Endodermal cell (in vitro differentiated cells): ENCODE measurements around the gene RNF144A. TPM values are rescaled to one million over a fixed set of nuclear protein-coding genes. Genes with fewer than 3 reads are reported as not detected.

Experiments
- DNase-seq: peaks from one replicate; pipeline ENCODE4 v3.0.0-alpha.2; 2017
- H3K27ac ChIP-seq: 2 replicates; pipeline ENCODE4 v1.5.1; 2013; ENCODE audit warnings: mild to moderate bottlenecking, low read depth, low read length, moderate library complexity
- H3K27me3 ChIP-seq: 2 replicates; pipeline ENCODE4 v1.6.1; 2013; ENCODE audit warnings: mild to moderate bottlenecking, low read length, moderate library complexity; ENCODE audit not compliant: insufficient read depth, control insufficient read depth, poor library complexity, severe bottlenecking
- H3K36me3 ChIP-seq: 2 replicates; pipeline ENCODE4 v1.7.0; 2013; ENCODE audit warnings: mild to moderate bottlenecking, low read length, moderate library complexity; ENCODE audit not compliant: control insufficient read depth, insufficient read depth
- H3K4me1 ChIP-seq: one replicate; pipeline ENCODE4 v1.7.0; 2013; ENCODE audit warnings: low read length; ENCODE audit not compliant: control insufficient read depth, insufficient read depth
- H3K4me3 ChIP-seq: 2 replicates; pipeline ENCODE4 v1.5.1; 2013; ENCODE audit warnings: mild to moderate bottlenecking, low read length, moderate library complexity
- H3K9ac ChIP-seq: 2 replicates; pipeline ENCODE4 v1.6.1; 2013; ENCODE audit warnings: mild to moderate bottlenecking, low read length, moderate library complexity; ENCODE audit not compliant: poor library complexity, severe bottlenecking; ENCODE audit errors: extremely low read depth
- H3K9me3 ChIP-seq: 2 replicates; pipeline ENCODE4 v1.6.1; 2013; ENCODE audit warnings: mild to moderate bottlenecking, low read length, moderate library complexity; ENCODE audit not compliant: control insufficient read depth
- H3K27ac Mint-ChIP-seq: 2 replicates; pipeline ENCODE4 v1.8.0; 2020; ENCODE audit warnings: mixed read lengths
- H3K27me3 Mint-ChIP-seq: 2 replicates; pipeline ENCODE4 v1.8.0; 2021; ENCODE audit warnings: mild to moderate bottlenecking, mixed read lengths; ENCODE audit not compliant: insufficient read depth
- H3K36me3 Mint-ChIP-seq: 2 replicates; pipeline ENCODE4 v1.8.0; 2020; ENCODE audit warnings: low read depth, mixed read lengths
- H3K4me1 Mint-ChIP-seq: 2 replicates; pipeline ENCODE4 v1.8.0; 2020; ENCODE audit warnings: mixed read lengths
- H3K4me3 Mint-ChIP-seq: 2 replicates; pipeline ENCODE4 v1.8.0; 2020; ENCODE audit warnings: mild to moderate bottlenecking, moderate library complexity, mixed read lengths
- H3K9me3 Mint-ChIP-seq: 2 replicates; pipeline ENCODE4 v1.8.0; 2020; ENCODE audit warnings: mild to moderate bottlenecking, mixed read lengths
- CTCF ChIP-seq: fragments of 200-600 bp; sonication (generic); conservative IDR thresholded peaks from 2 replicates; pipeline ENCODE4 v1.5.0; 2021; ENCODE audit warnings: antibody characterized with exemption, mild to moderate bottlenecking
- WGBS, 2 experiments: methylation state at CpG; one replicate each; pipeline versions ENCODE4 v1.1.5 to v1.1.7; 2013; ENCODE audit warnings: missing lambda C conversion rate in 2 of 2, mixed read lengths in 1 of 2; ENCODE audit not compliant: insufficient coverage in 1 of 2, insufficient read length in 1 of 2; 5-methylcytosine and 5-hydroxymethylcytosine counted together
- total RNA-seq, 2 donors: library from RNA; stranded (reverse); fragmentation: NEBNext Ultra II Directional in 1 of 2; extraction: Animal tissue kit (Norgen Biotek cat#: 25700) in 1 of 2; gene quantifications; 2 replicates in 1 of 2; 3 replicates in 1 of 2; pipeline ENCODE4 v1.2.1, GENCODE V29; 2021

The RNF144A gene
- total RNA-seq, 2 donors from 2014 or later, result 12.4 to 26.0 TPM

GRCh38 chr2:7030810-7031209 lies 113.6 kb downstream of the RNF144A start:
- H3K27me3 ChIP-seq, result no peaks in the 10 kb centered on the region
- no peak overlapping the region for H3K27ac Mint-ChIP-seq
- H3K4me3 ChIP-seq, result no peak overlapping the region
- no peaks in the 10 kb centered on the region for H3K9me3 ChIP-seq
- no peak overlapping the region for H3K27ac ChIP-seq
- no peaks in the 10 kb centered on the region for H3K9me3 Mint-ChIP-seq
- H3K36me3 Mint-ChIP-seq, result peaks cover 23% of the 10 kb centered on the region
- TF ChIP-seq CTCF, result no peak
- H3K27me3 Mint-ChIP-seq, result no peaks in the 10 kb centered on the region
- peaks cover 4% of the 10 kb centered on the region for H3K36me3 ChIP-seq
- no peak overlapping the region for H3K4me3 Mint-ChIP-seq
- no peaks in the 10 kb centered on the region for H3K4me1 ChIP-seq
- no peak overlapping the region for H3K9ac ChIP-seq
- WGBS, 2 experiments, result 92% methylated on average over 11 of the region's 11 CpGs; no CpG with 5 or more reads in 1 of the 2 experiments
- DNase-seq, result no peak
- no peaks in the 10 kb centered on the region for H3K4me1 Mint-ChIP-seq

- H3K27ac Mint-ChIP-seq, result no peak overlapping the region
- DNase-seq, result no peak
- no peaks in the 10 kb centered on the region for H3K27me3 Mint-ChIP-seq
- Histone ChIP-seq H3K4me1 (no peaks in the 10 kb centered on the region), H3K9me3 (no peaks in the 10 kb centered on the region), H3K4me3 (no peak overlapping the region), H3K27me3 (no peaks in the 10 kb centered on the region), H3K27ac (no peak overlapping the region), H3K36me3 (peaks cover 2% of the 10 kb centered on the region), H3K9ac (no peak overlapping the region)
- no peak overlapping the region for H3K4me3 Mint-ChIP-seq
- H3K36me3 Mint-ChIP-seq, result peaks cover 23% of the 10 kb centered on the region
- WGBS, 2 experiments, result 90 to 91% methylated on average over 16 to 22 of the region's 25 CpGs
- TF ChIP-seq CTCF, result no peak
- no peaks in the 10 kb centered on the region for H3K9me3 Mint-ChIP-seq
- H3K4me1 Mint-ChIP-seq, result no peaks in the 10 kb centered on the region
Measured at GRCh38 chr2:7031547-7032245, 114.5 kb downstream of the RNF144A start.

GRCh38 chr2:7032371-7032770 lies 115.2 kb downstream of the RNF144A start:
- Histone ChIP-seq H3K9ac (no peak overlapping the region), H3K36me3 (no peaks in the 10 kb centered on the region), H3K4me3 (no peak overlapping the region), H3K27me3 (no peaks in the 10 kb centered on the region), H3K4me1 (no peaks in the 10 kb centered on the region), H3K27ac (no peak overlapping the region), H3K9me3 (no peaks in the 10 kb centered on the region)
- Mint-ChIP-seq H3K9me3 (no peaks in the 10 kb centered on the region), H3K27ac (no peak overlapping the region), H3K4me1 (no peaks in the 10 kb centered on the region), H3K36me3 (peaks cover 23% of the 10 kb centered on the region), H3K4me3 (no peak overlapping the region), H3K27me3 (no peaks in the 10 kb centered on the region)
- whole genome bisulfite sequencing, 2 experiments, result 92% methylated on average over 14 to 16 of the region's 16 CpGs
- TF ChIP-seq CTCF, result no peak
- no peak for DNase-seq
